ENCODE results near the gene SMAD2.

GRCh38 chr18:47865183-47865582 is 65.3 kb downstream of the SMAD2 start:
- TF ChIP-seq CTCF (IDR thresholded peaks at IDR 0.05) (no peak), POLR2A (IDR thresholded peaks at IDR 0.05) (no peak)

Measured in right lobe of liver (tissue), 4 donors.